K562 (cell line): ENCODE data around the gene PHKG1. TPM values are rescaled to one million over a fixed set of nuclear protein-coding genes. Genes with fewer than 3 reads are reported as not detected.
"Not testable (repeated sequence)": the region's sequence is repeated elsewhere in the genome, so short reads cannot be mapped to it uniquely, and the experiment has no call there.

Source experiments
- ATAC-seq: fragments of 200-7000 bp; cut with Tn5 transposase; 3 replicates; pipeline ENCODE4 v1.9.1; 2020; ENCODE audit warnings: moderate library complexity
- BruUV-seq: library from RNA; stranded (reverse); fragments of 400-500 nt; replicated peaks from 2 replicates; lab custom pipeline; 2021; lab: Mats Ljungman, UMichigan
- CTCF ChIA-PET: fragments of 300-600 bp; formaldehyde crosslinking; extraction: SDS; loops from one replicate; lab custom pipeline; 2021; ENCODE audit warnings: low intra/inter-chr PET ratio; lab: Yijun Ruan, JAX
- POLR2A ChIA-PET: fragments of 300-600, 350-650 bp; sonication (Branson Sonifier 250); formaldehyde crosslinking; extraction: SDS; loops from one replicate; lab custom pipeline; 2021; ENCODE audit warnings: antibody characterized with exemption, inconsistent platforms; lab: Yijun Ruan, JAX
- DNase-seq, 4 experiments: peaks; one replicate each; pipeline versions ENCODE4 v3.0.0 to v3.0.0-alpha.2; 2011 to 2018; ENCODE audit warnings: low spot score in 3 of 4, mixed read lengths in 3 of 4; ENCODE audit errors: extremely low read depth in 1 of 4
- FAIRE-seq: peaks from 2 replicates; lab custom pipeline; 2011; peaks lifted over from hg19 to GRCh38; lab: Jason Lieb, UNC
- H2AFZ ChIP-seq: 2 replicates; pipeline ENCODE4 v1.6.0; 2011; ENCODE audit warnings: low read depth, low read length, control low read depth, inconsistent platforms
- H3K27ac ChIP-seq: fragments of 200-600 bp; 3 replicates; pipeline ENCODE4 v1.8.0; 2011; ENCODE audit warnings: low read depth, mild to moderate bottlenecking, control low read depth, inconsistent platforms, low read length, moderate library complexity, mixed read lengths; ENCODE audit errors: extremely low read depth
- H3K27me3 ChIP-seq, 2 experiments: fragments of 300-600 bp in 1 of 2; 2 replicates in 1 of 2; 3 replicates in 1 of 2; pipeline versions ENCODE4 v1.6.0 to v1.8.0; 2011; ENCODE audit warnings: inconsistent platforms in 2 of 2, low read length in 2 of 2, mild to moderate bottlenecking in 1 of 2, mixed read lengths in 1 of 2, moderate library complexity in 1 of 2; ENCODE audit not compliant: control insufficient read depth in 2 of 2, insufficient read depth in 2 of 2
- H3K36me3 ChIP-seq: fragments of 300-600 bp; 3 replicates; pipeline ENCODE4 v1.8.0; 2011; ENCODE audit warnings: mild to moderate bottlenecking, low read length, inconsistent platforms; ENCODE audit not compliant: control insufficient read depth, insufficient read depth
- H3K4me1 ChIP-seq, 2 experiments: fragments of 200-600 bp in 1 of 2; replicated peaks in 1 of 2; 2 replicates in 1 of 2; 3 replicates in 1 of 2; pipeline versions ENCODE4 v1.5.1 to v1.8.0; 2011; ENCODE audit warnings: inconsistent platforms in 2 of 2, low read length in 2 of 2, mild to moderate bottlenecking in 1 of 2, mixed read lengths in 1 of 2, moderate library complexity in 1 of 2; ENCODE audit not compliant: control insufficient read depth in 2 of 2, insufficient read depth in 2 of 2
- H3K4me2 ChIP-seq: 2 replicates; pipeline ENCODE4 v1.6.1; 2011; ENCODE audit warnings: low read length, control low read depth, inconsistent platforms, mixed read lengths; ENCODE audit not compliant: insufficient read depth
- H3K4me3 ChIP-seq: fragments of 200-600 bp; sonication (generic), shearing (Covaris generic); 2 replicates; pipeline ENCODE4 v1.5.1; 2016; ENCODE audit warnings: control low read depth, inconsistent platforms
- H3K79me2 ChIP-seq: fragments of 200-600 bp; 3 replicates; pipeline ENCODE4 v1.8.0; 2011; ENCODE audit warnings: low read length, inconsistent platforms; ENCODE audit not compliant: control insufficient read depth, insufficient read depth
- H3K9ac ChIP-seq, 2 experiments: 2 replicates each; pipeline versions ENCODE4 v1.6.0 to v1.6.1; 2011; ENCODE audit warnings: low read depth in 2 of 2, low read length in 2 of 2, control low read depth in 1 of 2, inconsistent platforms in 1 of 2, mild to moderate bottlenecking in 1 of 2, mixed read lengths in 1 of 2; ENCODE audit not compliant: insufficient read depth in 1 of 2
- H3K9me1 ChIP-seq: one replicate; pipeline ENCODE4 v1.6.0; 2011; ENCODE audit warnings: inconsistent platforms, mild to moderate bottlenecking, low read length, moderate library complexity; ENCODE audit not compliant: control insufficient read depth, insufficient read depth
- H3K9me3 ChIP-seq: replicated peaks from 2 replicates; pipeline ENCODE4 v1.5.1; 2011; ENCODE audit warnings: low read depth, low read length, inconsistent platforms; ENCODE audit not compliant: control insufficient read depth, insufficient read depth
- H4K20me1 ChIP-seq: replicated peaks from 2 replicates; pipeline ENCODE4 v1.6.1; 2011; ENCODE audit warnings: low read length, inconsistent platforms, mixed read lengths; ENCODE audit not compliant: control insufficient read depth, insufficient read depth
- FOSL1 ChIP-seq: fragments of 200-800 bp; sonication (Bioruptor generic); conservative IDR thresholded peaks from 2 replicates; pipeline ENCODE4 v1.6.1; 2016; ENCODE audit warnings: missing genetic modification characterization, missing compliant biosample characterization
- MIER1 ChIP-seq: fragments of 450-650 bp; IDR thresholded peaks from 2 replicates; pipeline ENCODE4 v1.6.1; 2016; ENCODE audit warnings: antibody characterized with exemption, mild to moderate bottlenecking, low read depth
- TFE3 ChIP-seq: fragments of 450-650 bp; formaldehyde crosslinking; IDR thresholded peaks from 2 replicates; pipeline ENCODE4 v1.4.0; 2020; ENCODE audit warnings: mild to moderate bottlenecking, mixed read lengths
- WGBS: fragments of 100-300 bp; shearing (Covaris generic); methylation state at CpG from one replicate; pipeline ENCODE4 v1.1.6; 2016; ENCODE audit warnings: low coverage, mixed read lengths; ENCODE audit not compliant: insufficient coverage; ENCODE audit errors: missing lambda C conversion rate; 5-methylcytosine and 5-hydroxymethylcytosine counted together
- in situ Hi-C: fragments of 300-500 bp; cut with MboI; formaldehyde crosslinking; loops from 4 replicates; pipeline ENCODE4 v1.15.0; 2018; ENCODE audit warnings: inconsistent platforms, mixed read lengths
- intact Hi-C: fragments of 100-400 bp; cut with micrococcal nuclease; formaldehyde crosslinking; loops from 2 replicates; pipeline ENCODE4 v1.14.2; 2022
- polyA plus RNA-seq, 8 experiments: library from polyadenylated mRNA; depleted of rRNA in 4 of 8; stranded (reverse) in 5 of 8; unstranded in 3 of 8; fragments of >200 nt; fragmentation: Nextera tagmentation in 2 of 8; fragmentation: Illumina TruSeq in 1 of 8; extraction: Ambion mirVana in 2 of 8; extraction: Trizol in 1 of 8; gene quantifications; 2 replicates each; pipeline versions ENCODE4 v1.2.1 to v1.2.3, GENCODE V29; 2011 to 2014; ENCODE audit warnings: inconsistent platforms in 1 of 8, missing spikeins in 1 of 8
- total RNA-seq, 7 experiments: library from RNA; depleted of rRNA in 6 of 7; stranded (reverse); fragments of >200 nt in 6 of 7; fragmentation: Illumina TruSeq in 2 of 7; extraction: Trizol in 2 of 7; gene quantifications; 2 replicates each; pipeline versions ENCODE4 v1.2.1 to v1.2.3, GENCODE V29; 2011 to 2021; ENCODE audit warnings: low replicate concordance in 1 of 7

The PHKG1 gene
- total and polyA plus RNA-seq, 9 of the 15 experiments (the other 6 are each of a cell fraction or from before 2014, with no cell fraction given) = 0.10 to 0.83 (median 0.46) TPM

GRCh38 chr7:56048245-56048644, 44.5 kb downstream of the PHKG1 start:
- no peak overlapping the region for H3K4me2 ChIP-seq
- no peak overlapping the region for H2AFZ ChIP-seq
- peaks cover 44% of the 10 kb centered on the region for H3K79me2 ChIP-seq
- H3K9me3 ChIP-seq = no peaks in the 10 kb centered on the region
- no peak overlapping the region for H3K4me3 ChIP-seq
- in situ Hi-C loops = no loop called here
- peaks cover 6% of the 10 kb centered on the region; the same call in 2 of the 3 replicates for H3K36me3 ChIP-seq
- H3K9ac ChIP-seq = no peak overlapping the region
- no peak for DNase-seq
- no peaks in the 10 kb centered on the region for H4K20me1 ChIP-seq
- BruUV-seq = no TSS peak
- H3K27me3 ChIP-seq = no peaks in the 10 kb centered on the region
- intact Hi-C loops = no loop called here
- no peak for ATAC-seq
- ChIA-PET CTCF (no interaction called here), POLR2A (no interaction called here)
- H3K4me1 ChIP-seq = peaks cover 13 to 23% of the 10 kb centered on the region in 2 experiments; a peak in 4 of 5 replicates
- no peak overlapping the region for H3K27ac ChIP-seq
- no peak for TF ChIP-seq MIER1
- TF ChIP-seq, all 486 proteins: peak for 0
- no peak for FAIRE-seq
- H3K9me1 ChIP-seq = no peaks in the 10 kb centered on the region
- WGBS = 76% methylated on average over 1 of the region's 1 CpG

- H4K20me1 ChIP-seq, H3K9me3 ChIP-seq, ATAC-seq, BruUV-seq, H3K4me2 ChIP-seq, DNase-seq, in situ Hi-C loops, H3K36me3 ChIP-seq, FAIRE-seq, intact Hi-C loops, H3K9ac ChIP-seq, H3K9me1 ChIP-seq, H3K4me3 ChIP-seq, H2AFZ ChIP-seq, CTCF ChIA-PET, H3K27me3 ChIP-seq, H3K27ac ChIP-seq: not testable (repeated sequence)
- POLR2A ChIA-PET = interaction anchor here (1.5 kb wide), 1 partner anchor 16 kb away, joined by 3 read pairs; no protein-coding TSS in a partner anchor
- peaks cover 12 to 18% of the 10 kb centered on the region in 2 experiments; a peak in 4 of 5 replicates for H3K4me1 ChIP-seq
- peaks cover 38% of the 10 kb centered on the region for H3K79me2 ChIP-seq
- WGBS = 51% methylated on average over 11 of the region's 11 CpGs
- TF ChIP-seq TFE3 (CRISPR knock-in tag) (peak; percentile 59), FOSL1 (0 out of 2 replicates have a peak, but pooled peaks have one; percentile 15)
Measured at GRCh38 chr7:56047446-56048116, 45.2 kb downstream of the PHKG1 start.
